B cell (primary cell): ENCODE results near the gene C11orf54.

Source experiments
- CTCF ChIP-seq: fragments of 200-600 bp; IDR thresholded peaks from one replicate; pipeline ENCODE4 v1.8.0; 2022; ENCODE audit warnings: antibody characterized with exemption, mild to moderate bottlenecking
- EZH2 ChIP-seq: IDR thresholded peaks from 2 replicates; pipeline ENCODE4 v1.6.1; 2012; ENCODE audit warnings: borderline replicate concordance, low read depth, mild to moderate bottlenecking, moderate library complexity, low read length; ENCODE audit not compliant: insufficient read depth, poor library complexity, severe bottlenecking

GRCh38 chr11:93737904-93738612 is 3.4 kb upstream of the C11orf54 start:
- TF ChIP-seq CTCF = no peak
- TF ChIP-seq EZH2 = no peak
